NCI-H748 (cell line): ENCODE measurements around the gene CDK13.

Experiments used
- DNase-seq: peaks from one replicate; lab custom pipeline; 2025; ENCODE audit not compliant: unreplicated experiment; lab: John Stamatoyannopoulos, UW

The CDK13 gene

DNA sequence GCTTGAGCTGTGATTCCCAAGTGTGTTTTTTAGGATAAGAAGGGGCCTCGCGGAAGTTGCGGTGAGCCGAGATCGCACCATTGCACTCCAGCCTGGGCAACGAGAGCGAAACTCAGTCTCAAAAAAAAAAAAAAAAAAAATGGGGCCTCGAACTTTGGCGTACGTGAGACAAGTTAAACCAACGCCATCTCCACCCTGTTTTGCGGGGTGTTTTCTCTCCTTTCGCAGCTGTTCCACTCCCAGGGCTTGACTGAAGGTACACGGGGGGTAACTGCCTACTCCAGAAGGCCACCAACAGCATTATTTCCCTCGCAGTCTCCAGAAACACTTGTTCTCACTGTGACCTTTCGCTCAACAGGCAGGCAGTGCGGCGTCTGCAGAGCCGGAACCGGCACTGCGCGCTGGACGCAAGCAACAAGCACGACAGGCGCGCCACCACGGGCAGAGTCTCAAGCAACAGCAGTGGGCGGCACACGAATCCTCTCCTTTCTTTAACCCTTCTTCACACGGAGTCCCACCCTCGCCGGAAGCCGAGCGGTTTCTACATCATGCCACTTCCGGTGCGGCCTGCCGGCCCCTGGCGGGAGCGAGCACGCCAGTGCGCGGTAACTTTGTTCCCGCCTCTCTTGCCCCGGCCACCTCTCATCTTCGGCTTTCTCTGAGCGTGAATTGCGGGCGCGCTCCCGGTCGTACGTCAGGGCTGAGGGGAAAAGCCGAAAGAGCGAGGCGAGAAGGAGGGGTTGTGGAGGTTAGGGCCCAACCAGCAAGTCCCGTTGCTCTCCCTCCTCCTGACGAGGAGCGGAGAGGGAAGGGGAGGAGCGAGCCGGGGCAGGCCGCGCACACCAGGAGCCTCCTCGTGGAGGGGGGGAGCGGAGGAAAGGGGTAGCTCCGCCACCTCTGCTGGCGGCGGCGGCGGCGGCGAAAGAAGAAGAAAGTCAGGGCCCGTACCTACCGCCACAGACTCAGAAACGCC, 814 bp upstream of the CDK13 start:
- peak; percentile 99 for DNase-seq

GRCh38 chr7:39950473-39951225, 593 bp downstream of the CDK13 start:
- DNase-seq = peak; percentile 71

- peak; percentile 68 for DNase-seq
Observed at GRCh38 chr7:39951226-39952194, 1.5 kb downstream of the CDK13 start.

DNA sequence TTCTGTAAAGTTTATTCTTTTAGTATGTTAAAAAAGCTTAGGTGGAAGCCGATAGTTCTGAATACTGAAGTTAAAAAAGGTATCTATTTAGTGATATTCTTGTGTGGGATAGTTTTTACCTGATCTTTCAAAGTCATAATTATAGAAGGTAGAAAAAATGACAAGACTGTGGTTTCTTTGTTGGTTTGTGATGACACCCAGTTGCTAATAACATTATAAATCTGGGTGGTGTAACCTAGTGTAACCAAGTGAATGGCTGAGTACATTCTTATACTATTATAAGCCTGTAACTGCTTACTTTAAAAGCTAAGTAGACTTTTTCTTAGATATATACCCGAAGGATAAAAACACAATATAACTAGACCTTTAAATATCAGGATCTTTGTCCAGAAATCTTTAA, 2.3 kb downstream of the CDK13 start:
- no peak for DNase-seq

GRCh38 chr7:39952803-39953202, 2.7 kb downstream of the CDK13 start:
- DNase-seq = no peak

- DNase-seq = no peak
Observed at GRCh38 chr7:39954694-39955093, 4.6 kb downstream of the CDK13 start.

- no peak for DNase-seq
Observed at GRCh38 chr7:39958038-39958437, 8.0 kb downstream of the CDK13 start.

GRCh38 chr7:39967406-39968161, 17.5 kb downstream of the CDK13 start:
- no peak for DNase-seq

- no peak for DNase-seq
Observed at GRCh38 chr7:39969431-39969830, 19.4 kb downstream of the CDK13 start.

GRCh38 chr7:39971924-39972323, 21.9 kb downstream of the CDK13 start:
- DNase-seq = no peak

- DNase-seq = no peak
Observed at GRCh38 chr7:39973801-39974200, 23.7 kb downstream of the CDK13 start.

DNA sequence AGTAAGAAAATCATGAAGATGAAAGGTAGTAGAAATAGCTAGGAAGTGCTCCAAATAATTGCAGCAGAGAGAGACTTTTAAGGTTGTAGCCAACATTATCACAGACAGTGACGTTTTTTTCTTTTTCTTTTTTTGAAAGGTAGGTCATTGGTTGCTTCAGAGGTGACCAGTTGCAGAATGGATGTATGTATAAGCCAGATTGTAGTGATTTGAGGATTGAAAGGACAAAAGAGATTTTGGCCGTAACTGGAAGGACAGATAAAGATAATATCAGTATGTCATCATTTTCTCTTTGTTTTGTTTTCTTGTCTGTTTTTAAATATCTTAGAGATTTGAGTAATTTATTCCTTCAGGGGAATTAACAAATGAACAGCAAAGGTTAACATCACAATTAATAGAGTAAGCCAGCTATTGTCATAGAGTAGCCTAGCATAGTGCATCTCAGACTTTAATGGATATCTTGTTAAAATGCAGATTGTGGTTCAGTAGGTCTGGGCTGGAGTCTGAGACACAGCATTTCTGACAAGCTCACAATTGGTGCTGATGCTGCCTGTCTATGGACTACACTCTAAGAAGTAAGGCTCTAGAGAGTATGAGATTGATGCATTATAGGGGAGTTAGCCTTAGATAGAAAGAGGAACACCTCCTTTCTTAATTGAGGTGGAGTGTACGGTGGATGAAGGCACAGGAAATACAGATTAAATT, 28.3 kb downstream of the CDK13 start:
- no peak for DNase-seq

DNA sequence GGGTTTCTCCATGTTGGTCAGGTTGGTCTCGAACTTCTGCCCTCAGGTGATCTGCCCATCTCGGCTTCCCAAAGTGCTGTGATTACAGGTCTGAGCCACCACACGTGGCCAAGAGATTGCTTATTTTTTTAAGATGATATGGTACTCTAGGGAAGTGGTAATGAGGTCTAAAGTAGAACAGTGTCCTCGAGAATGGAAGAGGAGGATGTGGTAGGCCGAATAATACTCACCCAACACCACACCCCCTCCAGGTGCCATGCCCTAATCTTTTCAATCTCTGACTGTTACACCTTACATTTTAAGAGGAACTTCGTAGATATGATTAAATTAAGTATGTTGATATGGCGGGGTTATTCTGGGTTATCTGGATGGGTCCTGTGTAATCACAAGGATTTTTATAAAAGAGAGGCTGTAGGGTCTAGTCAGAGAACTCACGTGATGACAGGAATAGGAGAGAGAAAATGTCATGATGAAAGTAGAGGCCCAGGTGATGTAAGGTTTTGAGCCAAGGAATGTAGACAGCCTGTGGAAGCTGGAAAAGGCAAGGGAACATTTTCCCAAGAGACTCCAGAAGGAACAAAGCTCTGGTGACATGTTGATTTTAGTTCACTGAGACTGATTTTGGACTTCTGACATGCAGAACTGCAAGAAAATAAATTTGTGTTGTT, 29.5 kb downstream of the CDK13 start:
- no peak for DNase-seq

- DNase-seq = no peak
Observed at GRCh38 chr7:39985398-39985918, 35.4 kb downstream of the CDK13 start.

- DNase-seq = no peak
Observed at GRCh38 chr7:39987641-39988347, 37.7 kb downstream of the CDK13 start.

DNA sequence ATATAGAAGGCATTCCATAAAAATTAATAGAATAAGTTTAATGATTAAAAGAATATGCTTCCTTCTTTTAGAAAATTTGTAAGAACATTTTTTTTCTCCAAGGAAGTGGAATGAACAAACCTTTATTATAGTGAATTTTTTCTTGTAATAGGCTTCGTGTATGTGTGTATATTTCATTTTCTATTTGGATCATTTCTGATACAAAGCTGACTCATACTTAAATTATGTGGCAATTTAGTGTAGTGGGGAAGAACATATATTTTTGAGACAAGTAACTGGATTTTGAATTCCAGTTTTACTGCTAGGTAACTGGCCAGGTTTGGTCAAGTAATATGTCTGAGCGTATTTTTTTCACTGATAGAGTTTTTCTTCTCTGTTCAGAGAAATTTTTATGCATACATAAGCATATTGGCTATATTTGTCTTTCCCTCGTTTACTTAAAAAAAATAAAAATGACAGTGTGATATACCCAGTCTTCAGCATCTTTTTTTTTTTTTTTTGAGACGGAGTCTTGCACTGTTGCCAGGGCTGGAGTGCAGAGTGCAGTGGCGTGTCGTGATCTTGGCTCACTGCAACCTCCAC, 50.8 kb downstream of the CDK13 start:
- DNase-seq = no peak

GRCh38 chr7:40001649-40002048, 51.6 kb downstream of the CDK13 start:
- DNase-seq = no peak

GRCh38 chr7:40003597-40003996, 53.5 kb downstream of the CDK13 start:
- DNase-seq = no peak
